GM19193 (cell line): ENCODE results near the gene METTL9.

Experiments
- POLR2A ChIP-seq: IDR thresholded peaks from 4 replicates; pipeline ENCODE4 v1.6.1; 2011; ENCODE audit not compliant: insufficient read depth, insufficient read length; ENCODE audit errors: extremely low read depth

Gene METTL9

GRCh38 chr16:21613361-21613760 lies 14.0 kb downstream of the METTL9 start:
- no peak for TF ChIP-seq POLR2A

GRCh38 chr16:21613781-21614180 lies 14.4 kb downstream of the METTL9 start:
- no peak for TF ChIP-seq POLR2A

GRCh38 chr16:21614896-21615295 lies 15.5 kb downstream of the METTL9 start:
- no peak for TF ChIP-seq POLR2A

- TF ChIP-seq POLR2A: no peak
Measured at GRCh38 chr16:21617607-21618006, 18.2 kb downstream of the METTL9 start.

GRCh38 chr16:21618281-21618680 lies 18.9 kb downstream of the METTL9 start:
- TF ChIP-seq POLR2A: no peak

- no peak for TF ChIP-seq POLR2A
Measured at GRCh38 chr16:21619765-21620425, 20.5 kb downstream of the METTL9 start.

- no peak for TF ChIP-seq POLR2A
Measured at GRCh38 chr16:21620592-21620991, 21.2 kb downstream of the METTL9 start.

- no peak for TF ChIP-seq POLR2A
Measured at GRCh38 chr16:21622545-21622944, 23.2 kb downstream of the METTL9 start.

- TF ChIP-seq POLR2A: no peak
Measured at GRCh38 chr16:21625026-21625425, 25.6 kb downstream of the METTL9 start.

- no peak for TF ChIP-seq POLR2A
Measured at GRCh38 chr16:21626659-21627277, 27.4 kb downstream of the METTL9 start.

GRCh38 chr16:21628121-21628726 lies 28.8 kb downstream of the METTL9 start:
- TF ChIP-seq POLR2A: no peak

- TF ChIP-seq POLR2A: no peak
Measured at GRCh38 chr16:21628772-21629171, 29.4 kb downstream of the METTL9 start.

GRCh38 chr16:21634216-21634615 lies 34.8 kb downstream of the METTL9 start:
- no peak for TF ChIP-seq POLR2A

GRCh38 chr16:21637032-21637968 lies 37.9 kb downstream of the METTL9 start:
- TF ChIP-seq POLR2A: no peak

- no peak for TF ChIP-seq POLR2A
Measured at GRCh38 chr16:21638573-21638975, 39.2 kb downstream of the METTL9 start.
